ENCODE data around the gene TEK.

GRCh38 chr9:27133817-27134216 lies 24.8 kb downstream of the TEK start:
- TF ChIP-seq CBFB (IDR thresholded peaks at IDR 0.05; ENCODE audit: low read depth) (no peak), POLR2AphosphoS5 (IDR thresholded peaks at IDR 0.05; ENCODE audit: low read length) (no peak), BMI1 (IDR thresholded peaks at IDR 0.05; ENCODE audit: borderline replicate concordance) (no peak), NBN (IDR thresholded peaks at IDR 0.05) (no peak), CTCF (IDR thresholded peaks at IDR 0.05 in 2 of 3, conservative IDR thresholded peaks at IDR 0.05 in 1 of 3; ENCODE audit: control insufficient read depth in 2 of 3, extremely low read depth in 1 of 3, insufficient read depth in 1 of 3, low read depth in 3 of 3, low read length in 3 of 3) (no peak), HDAC2 (IDR thresholded peaks at IDR 0.05) (no peak), SP1 (IDR thresholded peaks at IDR 0.05; ENCODE audit: low read depth, low read length) (no peak), TBL1XR1 (IDR thresholded peaks at IDR 0.05; ENCODE audit: low read depth, low read length) (no peak), POLR2A (IDR thresholded peaks at IDR 0.05; ENCODE audit: low read depth, low read length) (no peak), RCOR1 (conservative IDR thresholded peaks at IDR 0.05; ENCODE audit: low read depth, low read length) (no peak), MAX (IDR thresholded peaks at IDR 0.05; ENCODE audit: low read depth, low read length) (no peak), CEBPZ (IDR thresholded peaks at IDR 0.05; ENCODE audit: low read depth, low read length) (no peak)

Measured in GM12878 (cell line).